Fibroblast of skin of left quadriceps (primary cell): ENCODE measurements around the gene EHD1.

Experiments used
- DNase-seq, 2 experiments: peaks; one replicate each; pipeline ENCODE4 v3.0.0-alpha.2; 2013; ENCODE audit warnings: low read depth in 2 of 2

EHD1 gene

GRCh38 chr11:64878494-64879243 lies at the start of gene EHD1:
TSS of gene EHD1 (minus strand) at chr11:64878621. CDS start at chr11:64878464, 157 bp downstream.
- peak; percentile 95 to 96 for DNase-seq

DNA sequence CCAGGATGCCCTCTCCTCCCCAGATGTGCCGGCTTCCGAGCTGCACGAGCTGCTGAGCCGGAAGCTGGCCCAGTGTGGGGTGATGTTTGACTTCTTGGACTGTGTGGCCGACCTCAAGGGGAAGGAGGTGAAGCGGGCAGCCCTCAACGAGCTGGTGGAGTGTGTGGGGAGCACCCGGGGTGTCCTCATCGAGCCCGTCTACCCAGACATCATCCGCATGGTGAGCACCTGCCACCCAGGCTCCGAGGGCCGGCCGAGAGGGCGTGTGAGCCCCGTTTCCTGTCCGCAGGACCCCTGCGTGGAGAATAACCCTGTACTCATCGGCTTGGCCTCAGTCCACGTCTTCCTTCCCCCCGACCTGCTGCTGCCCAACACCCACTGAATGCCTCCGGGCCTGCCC lies 48.3 kb upstream of the EHD1 start:
- DNase-seq: no peak

GRCh38 chr11:64925536-64926436 lies 47.4 kb upstream of the EHD1 start:
- DNase-seq: no peak

DNA sequence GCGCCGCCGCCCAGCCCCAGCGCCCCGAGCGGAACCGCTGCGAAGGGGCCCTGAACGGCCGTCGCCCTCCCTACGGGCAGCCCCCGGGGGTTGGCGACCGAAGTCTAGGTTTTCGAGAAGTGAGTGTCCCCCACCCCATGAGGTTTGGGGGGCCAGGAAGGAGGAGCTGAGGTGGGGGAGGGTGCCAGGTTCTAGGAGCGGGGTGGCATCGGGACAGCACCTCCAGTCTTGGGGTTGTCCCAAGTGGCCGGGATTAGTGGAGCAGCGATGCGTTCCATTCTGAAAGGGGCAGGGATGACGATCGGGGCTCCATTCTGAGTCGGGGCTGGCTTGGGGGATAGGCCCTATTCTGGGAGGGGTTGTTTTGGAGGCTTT lies 46.5 kb upstream of the EHD1 start:
- DNase-seq: no peak

DNA sequence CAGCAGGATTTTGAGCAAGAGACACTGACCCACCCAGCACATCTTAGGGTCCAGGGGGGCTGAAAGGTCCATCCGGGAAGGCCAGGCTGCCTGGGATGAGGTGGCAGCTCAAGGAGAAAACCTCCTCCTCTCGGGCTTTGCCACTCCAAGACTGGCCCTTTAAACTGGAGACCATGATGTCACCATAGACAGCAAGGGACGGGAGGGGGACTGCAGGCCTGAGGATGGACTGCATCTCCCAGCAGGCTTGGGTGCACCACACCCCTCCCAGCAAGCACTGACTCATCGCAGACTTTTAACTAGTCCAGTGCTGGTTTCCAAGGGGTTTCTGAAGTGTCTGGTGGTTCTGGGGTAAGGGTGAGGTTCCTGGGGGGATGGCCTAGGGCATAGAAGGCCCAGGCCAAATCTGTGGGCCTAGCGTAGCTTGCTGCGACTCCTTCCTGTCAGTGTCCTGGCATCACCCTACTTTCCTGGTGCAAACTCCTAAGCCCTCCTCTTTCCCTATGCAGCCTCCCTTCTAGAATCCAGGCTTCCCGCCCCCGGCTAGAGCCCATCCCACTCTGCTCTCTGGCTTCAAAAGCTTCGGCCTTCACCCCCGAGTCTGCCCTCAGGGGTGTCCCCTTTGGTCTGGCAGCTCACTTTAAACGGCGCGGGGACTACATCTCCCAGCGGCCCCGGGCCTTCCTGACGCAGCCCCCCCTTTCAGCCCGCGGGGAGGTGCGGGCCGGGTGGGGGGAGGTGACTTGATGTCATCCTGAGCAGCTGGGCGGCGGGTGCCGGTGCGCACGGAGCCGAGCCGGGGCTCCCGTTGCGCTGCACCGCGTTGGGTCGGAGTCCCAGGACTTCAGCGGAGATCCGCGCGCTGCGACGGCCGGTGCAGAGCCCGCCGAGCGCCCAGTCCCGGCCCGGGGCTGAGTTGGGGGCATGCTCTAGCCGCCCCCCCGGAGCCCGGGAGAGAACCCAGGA lies 45.8 kb upstream of the EHD1 start, which contains the start of gene PPP2R5B:
Gene PPP2R5B, plus strand, starts transcription at position 746 of the 966 bp plus-strand sequence. CDS start 1,046 bp downstream, outside the sequence.
- peak; percentile 76 to 77 for DNase-seq

- no peak for DNase-seq
Measured at GRCh38 chr11:64923151-64923661, 44.8 kb upstream of the EHD1 start.

DNA sequence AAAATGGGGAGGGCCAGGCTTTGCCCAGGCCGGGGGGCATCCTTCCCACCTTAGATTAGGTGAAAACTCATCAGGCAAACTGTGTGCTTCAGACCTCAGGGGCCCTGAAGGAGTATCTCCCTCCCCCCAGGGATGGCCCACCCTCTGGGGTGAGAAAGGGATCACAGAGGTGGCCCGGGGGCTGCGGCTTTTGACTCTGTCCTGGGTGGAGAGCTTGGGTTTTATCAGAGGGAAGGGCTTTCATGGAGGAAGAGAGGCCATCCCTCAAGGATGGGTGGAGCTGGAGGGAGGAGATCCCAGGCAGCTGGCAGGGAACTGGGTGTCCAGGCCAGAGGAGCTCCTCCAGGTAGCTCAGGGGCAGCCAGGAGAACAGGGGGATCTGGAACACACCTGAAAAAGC lies 43.0 kb upstream of the EHD1 start:
- no peak for DNase-seq

GRCh38 chr11:64920124-64920523 lies 41.7 kb upstream of the EHD1 start:
- no peak for DNase-seq

GRCh38 chr11:64919627-64920026 lies 41.2 kb upstream of the EHD1 start:
- no peak for DNase-seq

GRCh38 chr11:64918017-64918416 lies 39.6 kb upstream of the EHD1 start:
- peak; percentile 27 to 29 for DNase-seq

GRCh38 chr11:64917663-64917995 lies 39.2 kb upstream of the EHD1 start:
- no peak for DNase-seq

- DNase-seq: peak; percentile 99
Measured at GRCh38 chr11:64916775-64917662, 38.6 kb upstream of the EHD1 start, which contains the start of gene ATG2A. TSS of gene ATG2A (minus strand) at chr11:64917209. CDS start at chr11:64917135, 74 bp downstream.

- DNase-seq: no peak
Measured at GRCh38 chr11:64916040-64916774, 37.8 kb upstream of the EHD1 start.

DNA sequence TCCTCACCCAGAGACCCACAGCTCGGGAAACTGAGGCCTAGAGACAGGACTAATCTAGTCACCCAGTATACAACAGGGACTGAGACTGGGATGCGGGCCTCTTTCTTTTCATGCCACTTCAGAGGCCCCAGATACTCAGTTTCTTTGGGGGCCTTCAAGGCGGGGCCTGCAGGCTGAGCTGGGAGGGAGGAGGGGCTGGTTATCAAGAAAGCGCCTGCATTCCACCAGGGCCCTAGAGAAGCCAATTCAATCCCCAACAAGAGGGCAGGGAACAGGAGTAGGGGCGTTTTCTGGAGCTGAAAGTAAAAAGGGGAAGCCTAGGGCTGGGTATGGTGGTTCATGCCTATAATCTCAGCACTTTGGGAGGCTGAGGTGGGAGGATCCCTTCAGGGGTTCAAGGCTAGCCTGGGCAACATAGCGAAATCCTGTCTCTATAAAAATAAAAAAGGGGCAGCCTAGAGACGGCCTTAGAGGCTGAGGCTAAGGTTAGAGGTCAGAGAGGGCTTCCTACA lies 37.0 kb upstream of the EHD1 start:
- no peak for DNase-seq

GRCh38 chr11:64914123-64914522 lies 35.7 kb upstream of the EHD1 start:
- DNase-seq: no peak

GRCh38 chr11:64913171-64913727 lies 34.8 kb upstream of the EHD1 start:
- DNase-seq: no peak

DNA sequence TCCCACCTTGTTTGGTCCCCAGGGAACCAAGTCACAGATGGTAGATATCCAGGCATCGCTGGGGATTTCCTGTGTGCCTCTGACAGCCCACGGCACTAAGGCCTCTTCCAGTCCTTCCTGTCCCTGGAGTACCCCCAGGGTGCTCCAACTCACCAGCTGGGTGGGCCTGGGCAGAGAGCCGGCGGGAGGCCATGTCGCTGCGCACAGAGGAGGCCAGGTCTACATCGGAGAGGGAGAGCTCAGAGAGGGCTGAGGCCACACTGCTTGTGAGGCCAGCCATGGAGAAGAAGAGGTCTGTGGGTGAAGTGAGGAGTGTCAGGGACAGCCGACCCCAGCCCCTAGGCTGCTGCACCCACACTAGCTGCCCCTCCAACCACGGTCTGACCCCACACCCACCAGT lies 33.3 kb upstream of the EHD1 start:
- no peak for DNase-seq

DNA sequence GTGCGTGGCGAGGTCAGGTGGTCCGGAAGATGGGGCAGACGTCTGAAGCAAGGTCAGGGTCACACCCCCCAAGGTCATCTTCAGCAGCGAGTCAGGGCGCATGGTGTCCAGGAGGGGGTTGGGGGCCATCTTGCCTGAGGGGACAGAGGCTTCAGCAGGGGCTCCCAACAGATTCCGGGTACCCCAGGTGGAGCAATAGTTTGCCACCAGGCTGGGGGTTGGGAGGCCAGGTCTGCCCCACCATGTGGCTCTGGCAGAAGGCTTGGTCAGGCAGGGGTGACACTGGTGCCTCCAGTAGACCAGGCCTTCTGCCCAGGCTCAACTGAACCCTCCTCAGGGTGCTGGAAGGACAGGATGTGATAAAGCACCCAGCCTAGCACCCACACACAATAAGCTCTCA lies 32.7 kb upstream of the EHD1 start:
- no peak for DNase-seq

GRCh38 chr11:64910451-64911093 lies 32.2 kb upstream of the EHD1 start:
- no peak for DNase-seq
